SH-SY5Y (cell line): ENCODE measurements around the gene NOXA1.

Experiments used
- GATA2 ChIP-seq: IDR thresholded peaks from 2 replicates; pipeline ENCODE4 v1.6.1; 2011; ENCODE audit warnings: mild to moderate bottlenecking, low read depth, low read length
- GATA3 ChIP-seq: IDR thresholded peaks from 2 replicates; pipeline ENCODE4 v1.6.1; 2011; ENCODE audit warnings: low read depth, mild to moderate bottlenecking, low read length, moderate library complexity

DNA sequence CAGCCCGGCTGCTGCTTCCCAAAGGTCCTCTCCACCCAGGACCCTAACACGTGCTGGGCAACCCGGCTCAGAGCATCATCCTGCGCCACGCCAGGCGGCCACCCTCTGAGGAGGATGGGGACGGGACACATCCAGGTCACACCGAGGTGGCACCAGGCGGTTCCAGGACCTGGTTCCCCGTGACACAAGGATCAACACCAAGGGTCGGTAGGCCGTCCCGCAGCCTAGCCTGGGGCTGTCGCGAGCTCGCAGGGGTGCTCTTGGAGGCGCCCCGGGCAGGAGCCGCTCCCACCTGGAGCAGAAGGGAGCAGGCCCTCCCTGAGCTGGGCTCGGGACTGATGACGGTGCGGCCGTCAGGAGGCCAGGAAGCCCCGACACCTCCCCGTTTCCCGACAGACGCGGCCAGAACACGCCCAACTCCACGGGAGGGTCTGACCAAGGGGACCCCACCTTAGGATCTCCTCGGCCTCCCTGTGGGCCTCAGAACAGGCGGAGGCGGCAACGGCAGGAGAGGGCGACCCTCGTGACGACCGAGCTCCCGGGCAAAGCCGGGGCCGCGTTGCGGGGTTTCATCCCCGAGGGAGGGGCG is 6.5 kb upstream of the NOXA1 start:
- TF ChIP-seq GATA2 (no peak), GATA3 (no peak)
